Panc1 (cell line): ENCODE data around the gene PAPOLB. TPM values are rescaled to one million over a fixed set of nuclear protein-coding genes. Genes with fewer than 3 reads are reported as not detected.
A peak's percentile ranks its signal among the peaks of the same experiment; 100 is the strongest.

Source experiments
- ATAC-seq: fragments of 200-7000 bp; cut with Tn5 transposase; 2 replicates; pipeline ENCODE4 v1.9.1; 2020; ENCODE audit warnings: mild to moderate bottlenecking, moderate library complexity
- BruUV-seq: library from RNA; stranded (reverse); fragments of 400-500 nt; replicated peaks from 2 replicates; lab custom pipeline; 2021; lab: Mats Ljungman, UMichigan
- CTCF ChIA-PET: fragments of 300-600 bp; sonication (Branson Sonifier 250); formaldehyde crosslinking; loops from one replicate; lab custom pipeline; 2022; ENCODE audit warnings: antibody characterized with exemption; lab: Charles Lee
- POLR2A ChIA-PET: fragments of 300-600 bp; sonication (Branson Sonifier 250); formaldehyde crosslinking; loops from one replicate; lab custom pipeline; 2022; ENCODE audit warnings: antibody characterized with exemption; lab: Charles Lee
- DNase-seq: peaks from one replicate; pipeline ENCODE4 v3.0.0-alpha.2; 2010; ENCODE audit warnings: low read depth, low spot score
- H3K27ac ChIP-seq: 2 replicates; pipeline ENCODE4 v1.5.1; 2011; ENCODE audit warnings: mild to moderate bottlenecking, low read length, inconsistent platforms
- H3K27me3 ChIP-seq: fragments of 200-500 bp; sonication (Bioruptor generic); 2 replicates; pipeline ENCODE4 v1.6.0; 2014; ENCODE audit warnings: low read length, inconsistent platforms; ENCODE audit not compliant: control insufficient read depth, insufficient read depth
- H3K36me3 ChIP-seq: fragments of 200-500 bp; sonication (Bioruptor generic); 2 replicates; pipeline ENCODE4 v1.5.1; 2014; ENCODE audit warnings: inconsistent platforms, mild to moderate bottlenecking, low read length, moderate library complexity; ENCODE audit not compliant: control insufficient read depth, insufficient read depth
- H3K4me1 ChIP-seq: 2 replicates; pipeline ENCODE4 v1.5.1; 2011; ENCODE audit warnings: inconsistent platforms, mild to moderate bottlenecking, low read length, moderate library complexity; ENCODE audit not compliant: control insufficient read depth, insufficient read depth
- H3K4me3 ChIP-seq, 2 experiments: 2 replicates each; pipeline ENCODE4 v1.5.1; 2011 to 2012; ENCODE audit warnings: low read depth in 2 of 2, low read length in 2 of 2, mild to moderate bottlenecking in 2 of 2, inconsistent platforms in 1 of 2, moderate library complexity in 1 of 2
- H3K9me3 ChIP-seq: fragments of 200-500 bp; sonication (Bioruptor generic); 2 replicates; pipeline ENCODE4 v1.5.1; 2014; ENCODE audit warnings: low read depth, mild to moderate bottlenecking, inconsistent platforms, low read length, moderate library complexity; ENCODE audit not compliant: control insufficient read depth, insufficient read depth
- POLR2AphosphoS5 ChIP-seq: IDR thresholded peaks from 2 replicates; pipeline ENCODE4 v1.6.1; 2012; ENCODE audit warnings: mild to moderate bottlenecking, low read depth, low read length, moderate library complexity
- SIN3A ChIP-seq: IDR thresholded peaks from 2 replicates; pipeline ENCODE4 v1.6.1; 2012; ENCODE audit warnings: low read depth, mild to moderate bottlenecking, low read length, moderate library complexity, borderline replicate concordance; ENCODE audit not compliant: insufficient read depth
- TCF7L2 ChIP-seq: IDR thresholded peaks from 2 replicates; pipeline ENCODE4 v1.6.1; 2011; ENCODE audit warnings: mild to moderate bottlenecking, low read depth, low read length, inconsistent platforms
- in situ Hi-C: cut with HindIII; loops from 2 replicates; pipeline ENCODE4 v1.10.0; 2016; ENCODE audit warnings: low sequenced_read_pairs, low pct_unique_long_range_greater_than_20kb
- intact Hi-C: fragments of 100-400 bp; cut with micrococcal nuclease; formaldehyde crosslinking; loops from one replicate; pipeline ENCODE4 v1.10.0; 2022; ENCODE audit not compliant: unreplicated experiment
- total RNA-seq: library from RNA; stranded (reverse); gene quantifications from one replicate; pipeline ENCODE4 v1.2.1, GENCODE V29; 2021; ENCODE audit not compliant: unreplicated experiment
- TF ChIP-seq, protein P1 (sequence below), 2 experiments: IDR thresholded peaks; 2 replicates each; pipeline ENCODE4 v1.6.1; 2011 to 2012; ENCODE audit warnings: low read depth in 2 of 2, control low read depth in 1 of 2, low read length in 1 of 2, mild to moderate bottlenecking in 1 of 2, moderate library complexity in 1 of 2; ENCODE audit not compliant: insufficient read depth in 1 of 2
- TF ChIP-seq, protein P2 (sequence below): fragments of 450-650 bp; IDR thresholded peaks from 2 replicates; pipeline ENCODE4 v1.5.1; 2017; ENCODE audit warnings: mild to moderate bottlenecking

The PAPOLB gene
- total RNA-seq, 1 experiment from 2014 or later = not detected

DNA sequence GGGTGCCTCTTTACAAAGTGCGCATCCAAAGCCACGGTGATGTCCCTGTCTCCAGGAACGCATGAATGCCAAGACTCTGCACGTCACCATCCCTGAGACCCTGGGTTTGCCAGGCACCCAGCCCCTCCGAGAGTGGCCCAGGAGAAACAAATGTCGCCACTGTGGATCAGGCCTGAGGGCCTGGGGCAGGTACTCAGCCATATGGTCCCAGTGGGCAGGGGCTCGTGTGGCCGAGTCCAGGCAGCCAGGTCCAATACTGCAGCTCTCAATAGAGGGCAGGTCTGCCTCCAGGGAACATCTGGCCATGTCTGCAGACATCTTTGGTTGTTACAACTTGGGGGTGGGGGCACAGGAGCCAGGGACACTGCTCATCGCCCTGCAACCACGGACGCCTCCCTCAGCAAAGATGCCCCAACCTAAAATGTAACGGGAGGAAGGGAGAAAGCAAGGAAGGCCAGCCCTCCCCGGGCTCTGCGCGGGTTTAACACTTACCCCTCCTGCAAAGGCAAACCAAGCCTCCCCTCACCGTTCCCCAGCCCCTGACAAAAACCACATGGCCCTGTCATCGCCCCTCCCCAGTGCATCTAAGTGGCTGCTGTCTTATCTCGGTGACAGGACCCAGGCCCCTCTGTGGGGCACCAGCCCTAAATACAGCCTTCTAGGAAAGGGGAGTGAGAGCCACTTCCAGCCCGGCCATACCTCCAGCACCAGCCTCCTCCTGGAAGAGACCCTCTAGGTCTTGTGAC, 10.3 kb upstream of the PAPOLB start:
- BruUV-seq = no TSS peak
- no peak for DNase-seq
- no peaks in the 10 kb centered on the region for H3K9me3 ChIP-seq
- H3K36me3 ChIP-seq = no peaks in the 10 kb centered on the region
- no peak for TF ChIP-seq TCF7L2
- TF ChIP-seq, protein P1, sequence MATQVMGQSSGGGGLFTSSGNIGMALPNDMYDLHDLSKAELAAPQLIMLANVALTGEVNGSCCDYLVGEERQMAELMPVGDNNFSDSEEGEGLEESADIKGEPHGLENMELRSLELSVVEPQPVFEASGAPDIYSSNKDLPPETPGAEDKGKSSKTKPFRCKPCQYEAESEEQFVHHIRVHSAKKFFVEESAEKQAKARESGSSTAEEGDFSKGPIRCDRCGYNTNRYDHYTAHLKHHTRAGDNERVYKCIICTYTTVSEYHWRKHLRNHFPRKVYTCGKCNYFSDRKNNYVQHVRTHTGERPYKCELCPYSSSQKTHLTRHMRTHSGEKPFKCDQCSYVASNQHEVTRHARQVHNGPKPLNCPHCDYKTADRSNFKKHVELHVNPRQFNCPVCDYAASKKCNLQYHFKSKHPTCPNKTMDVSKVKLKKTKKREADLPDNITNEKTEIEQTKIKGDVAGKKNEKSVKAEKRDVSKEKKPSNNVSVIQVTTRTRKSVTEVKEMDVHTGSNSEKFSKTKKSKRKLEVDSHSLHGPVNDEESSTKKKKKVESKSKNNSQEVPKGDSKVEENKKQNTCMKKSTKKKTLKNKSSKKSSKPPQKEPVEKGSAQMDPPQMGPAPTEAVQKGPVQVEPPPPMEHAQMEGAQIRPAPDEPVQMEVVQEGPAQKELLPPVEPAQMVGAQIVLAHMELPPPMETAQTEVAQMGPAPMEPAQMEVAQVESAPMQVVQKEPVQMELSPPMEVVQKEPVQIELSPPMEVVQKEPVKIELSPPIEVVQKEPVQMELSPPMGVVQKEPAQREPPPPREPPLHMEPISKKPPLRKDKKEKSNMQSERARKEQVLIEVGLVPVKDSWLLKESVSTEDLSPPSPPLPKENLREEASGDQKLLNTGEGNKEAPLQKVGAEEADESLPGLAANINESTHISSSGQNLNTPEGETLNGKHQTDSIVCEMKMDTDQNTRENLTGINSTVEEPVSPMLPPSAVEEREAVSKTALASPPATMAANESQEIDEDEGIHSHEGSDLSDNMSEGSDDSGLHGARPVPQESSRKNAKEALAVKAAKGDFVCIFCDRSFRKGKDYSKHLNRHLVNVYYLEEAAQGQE (IDR thresholded peaks at IDR 0.05; ENCODE audit: insufficient read depth in 1 of 2, low read depth in 2 of 2, low read length in 1 of 2) = no peak
- TF ChIP-seq SIN3A = no peak
- TF ChIP-seq, protein P2, sequence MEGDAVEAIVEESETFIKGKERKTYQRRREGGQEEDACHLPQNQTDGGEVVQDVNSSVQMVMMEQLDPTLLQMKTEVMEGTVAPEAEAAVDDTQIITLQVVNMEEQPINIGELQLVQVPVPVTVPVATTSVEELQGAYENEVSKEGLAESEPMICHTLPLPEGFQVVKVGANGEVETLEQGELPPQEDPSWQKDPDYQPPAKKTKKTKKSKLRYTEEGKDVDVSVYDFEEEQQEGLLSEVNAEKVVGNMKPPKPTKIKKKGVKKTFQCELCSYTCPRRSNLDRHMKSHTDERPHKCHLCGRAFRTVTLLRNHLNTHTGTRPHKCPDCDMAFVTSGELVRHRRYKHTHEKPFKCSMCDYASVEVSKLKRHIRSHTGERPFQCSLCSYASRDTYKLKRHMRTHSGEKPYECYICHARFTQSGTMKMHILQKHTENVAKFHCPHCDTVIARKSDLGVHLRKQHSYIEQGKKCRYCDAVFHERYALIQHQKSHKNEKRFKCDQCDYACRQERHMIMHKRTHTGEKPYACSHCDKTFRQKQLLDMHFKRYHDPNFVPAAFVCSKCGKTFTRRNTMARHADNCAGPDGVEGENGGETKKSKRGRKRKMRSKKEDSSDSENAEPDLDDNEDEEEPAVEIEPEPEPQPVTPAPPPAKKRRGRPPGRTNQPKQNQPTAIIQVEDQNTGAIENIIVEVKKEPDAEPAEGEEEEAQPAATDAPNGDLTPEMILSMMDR = no peak
- TF ChIP-seq POLR2AphosphoS5 = no peak
- ChIA-PET POLR2A (no interaction called here), CTCF (no interaction called here)
- intact Hi-C loops = no loop called here
- H3K27me3 ChIP-seq = no peaks in the 10 kb centered on the region
- H3K4me3 ChIP-seq = no peak overlapping the region
- no peak overlapping the region for H3K27ac ChIP-seq
- no peaks in the 10 kb centered on the region for H3K4me1 ChIP-seq
- in situ Hi-C loops = no loop called here
- ATAC-seq = no peak

DNA sequence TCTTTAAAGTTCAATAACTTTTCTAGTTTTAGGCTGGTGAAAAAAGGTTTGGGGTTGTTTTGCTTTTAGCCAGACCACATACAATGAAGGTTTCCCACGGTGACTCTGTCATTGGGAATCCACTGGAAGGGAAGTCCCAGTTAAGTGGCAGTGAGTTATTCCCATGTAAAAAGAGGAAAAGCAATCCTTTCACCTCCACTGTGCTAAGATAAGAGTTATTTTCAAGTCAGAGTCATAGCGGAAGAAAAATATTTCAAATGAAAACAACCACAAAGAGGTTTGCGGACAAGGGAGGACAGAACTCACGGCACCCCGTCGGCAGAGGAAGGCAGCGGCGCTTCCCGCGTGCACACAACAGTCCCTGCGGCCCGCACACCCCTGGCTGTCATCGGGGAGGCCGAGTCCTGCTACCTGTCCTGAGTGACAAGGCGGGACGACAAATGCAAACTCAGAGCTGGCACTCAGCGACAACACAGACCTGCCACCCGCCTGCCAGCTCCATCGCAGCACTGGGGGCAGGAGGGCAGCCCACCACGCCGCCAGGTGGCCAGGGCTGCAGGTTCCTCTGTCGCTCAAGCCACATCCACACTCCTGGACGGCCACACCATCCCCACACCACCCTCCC, 9.3 kb upstream of the PAPOLB start:
- DNase-seq = no peak
- POLR2A ChIA-PET = no interaction called here
- in situ Hi-C loops = no loop called here
- TF ChIP-seq SIN3A (no peak), POLR2AphosphoS5 (no peak), TCF7L2 (no peak)
- TF ChIP-seq, protein P1 (IDR thresholded peaks at IDR 0.05; ENCODE audit: insufficient read depth in 1 of 2, low read depth in 2 of 2, low read length in 1 of 2) = no peak
- TF ChIP-seq, protein P2 = no peak
- Histone ChIP-seq H3K36me3 (no peaks in the 10 kb centered on the region), H3K4me3 (no peak overlapping the region), H3K9me3 (no peaks in the 10 kb centered on the region), H3K27ac (no peak overlapping the region), H3K27me3 (no peaks in the 10 kb centered on the region), H3K4me1 (no peaks in the 10 kb centered on the region)
- no TSS peak for BruUV-seq
- intact Hi-C loops = no loop called here
- CTCF ChIA-PET = no interaction called here
- ATAC-seq = 0 out of 2 replicates have a peak, but pooled peaks have one; percentile 36
